Measurements from ENCODE around the gene B3GAT1.
A peak's percentile ranks its signal among the peaks of the same experiment; 100 is the strongest.

B3GAT1 gene

GRCh38 chr11:134371436-134372185 lies 40.4 kb downstream of the B3GAT1 start:
- no peak for DNase-seq

GRCh38 chr11:134370526-134371435 lies 41.3 kb downstream of the B3GAT1 start:
- no peak for DNase-seq

- DNase-seq = no peak
Observed at GRCh38 chr11:134369656-134370525, 42.2 kb downstream of the B3GAT1 start.

DNA sequence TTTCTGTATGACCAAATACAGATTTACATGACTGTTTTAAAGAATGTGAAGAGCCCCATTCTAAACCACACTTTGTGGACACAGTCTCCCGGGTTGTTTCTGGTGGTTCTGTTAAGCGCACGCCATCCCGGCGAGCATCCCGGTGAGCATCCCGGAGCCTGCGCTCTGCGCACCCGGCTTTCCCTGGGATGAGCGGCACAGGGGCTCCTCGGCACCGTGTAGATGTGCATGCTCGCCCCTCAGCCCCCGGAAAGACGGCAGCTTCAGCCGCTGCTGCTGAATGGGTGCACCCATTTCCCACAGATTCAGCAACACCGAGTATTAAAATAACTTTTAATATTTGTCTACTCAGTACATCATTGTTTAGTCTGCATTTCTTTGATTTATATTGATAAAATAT lies 44.3 kb downstream of the B3GAT1 start:
- no peak for DNase-seq

- no peak for DNase-seq
Observed at GRCh38 chr11:134366254-134366653, 45.8 kb downstream of the B3GAT1 start.

GRCh38 chr11:134365011-134365925 lies 46.8 kb downstream of the B3GAT1 start:
- DNase-seq = no peak

DNA sequence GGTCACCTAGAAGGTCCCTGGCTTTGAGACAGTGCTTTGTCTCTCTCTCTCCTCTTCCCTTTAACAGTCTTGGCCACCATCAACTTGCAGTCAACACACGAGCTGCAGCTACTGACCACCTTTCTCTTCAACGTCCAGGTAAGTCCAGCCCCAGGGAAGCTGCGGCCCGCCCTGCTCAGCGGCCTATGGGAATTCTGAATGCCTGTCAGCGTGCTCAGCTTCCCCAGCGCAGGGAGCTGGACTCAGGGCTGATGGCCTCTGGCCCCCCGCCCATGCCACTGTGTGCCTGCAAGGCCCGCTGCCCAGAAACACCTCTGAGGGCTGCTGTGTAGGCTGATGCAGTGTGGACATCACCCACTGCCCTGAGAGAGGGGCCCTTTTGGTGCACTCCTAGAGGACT lies 47.8 kb downstream of the B3GAT1 start:
- DNase-seq = no peak

GRCh38 chr11:134363592-134363991 lies 48.5 kb downstream of the B3GAT1 start:
- no peak for DNase-seq

DNA sequence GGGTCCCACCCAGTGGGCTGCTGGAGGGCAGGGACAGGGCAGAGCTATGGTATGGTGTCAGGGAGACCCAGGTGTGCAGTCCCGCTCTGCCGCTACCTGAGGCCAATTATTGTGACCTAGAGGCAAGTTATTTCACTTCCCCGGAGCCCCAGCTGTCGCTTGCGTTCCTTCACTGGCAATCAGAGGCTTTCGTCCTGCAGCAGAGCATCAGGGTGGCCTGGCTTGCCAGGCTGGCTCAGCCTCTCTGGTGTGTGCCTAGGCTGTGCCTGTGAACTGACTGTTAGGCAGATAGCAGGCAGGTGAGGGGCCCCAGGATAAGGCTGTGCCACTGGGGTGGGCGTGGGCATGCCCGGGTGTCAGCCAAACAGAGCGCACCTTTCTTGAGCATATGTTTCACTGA lies 48.9 kb downstream of the B3GAT1 start:
- DNase-seq = no peak

DNA sequence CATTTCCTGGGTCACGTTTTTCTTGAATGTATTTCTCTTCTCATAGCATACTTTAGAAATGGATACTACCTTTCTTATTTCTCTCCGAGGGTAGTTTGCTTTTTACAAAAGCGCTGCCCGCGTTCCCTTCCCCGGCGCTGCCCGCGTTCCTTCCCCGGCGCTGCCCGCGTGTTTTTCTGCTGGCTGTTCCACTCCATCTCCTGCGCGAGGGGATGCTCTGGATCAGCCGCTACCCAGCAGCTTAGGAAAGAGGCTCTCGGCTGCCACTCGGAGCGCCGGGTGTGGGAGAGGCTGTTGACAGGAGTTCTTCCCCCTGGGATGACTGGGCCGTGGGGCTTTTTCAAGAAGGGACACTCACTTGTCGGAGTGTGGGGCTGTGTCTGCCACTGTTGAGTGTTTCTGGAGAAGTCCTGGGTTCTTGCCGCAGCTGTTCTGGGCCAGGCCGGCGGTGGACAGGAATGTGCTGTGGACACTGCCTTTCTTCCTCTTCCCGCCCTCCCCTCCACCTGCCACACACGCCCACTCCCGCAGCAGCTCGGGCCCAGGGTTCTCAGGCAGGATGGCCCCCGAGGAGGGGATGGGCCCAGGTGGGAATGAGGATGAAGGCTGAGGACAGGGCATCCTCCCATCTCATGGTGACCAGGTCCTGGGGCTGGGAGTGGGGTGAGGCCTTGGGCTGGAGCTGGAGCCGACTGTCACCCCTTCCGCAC lies 49.7 kb downstream of the B3GAT1 start:
- DNase-seq = no peak

DNA sequence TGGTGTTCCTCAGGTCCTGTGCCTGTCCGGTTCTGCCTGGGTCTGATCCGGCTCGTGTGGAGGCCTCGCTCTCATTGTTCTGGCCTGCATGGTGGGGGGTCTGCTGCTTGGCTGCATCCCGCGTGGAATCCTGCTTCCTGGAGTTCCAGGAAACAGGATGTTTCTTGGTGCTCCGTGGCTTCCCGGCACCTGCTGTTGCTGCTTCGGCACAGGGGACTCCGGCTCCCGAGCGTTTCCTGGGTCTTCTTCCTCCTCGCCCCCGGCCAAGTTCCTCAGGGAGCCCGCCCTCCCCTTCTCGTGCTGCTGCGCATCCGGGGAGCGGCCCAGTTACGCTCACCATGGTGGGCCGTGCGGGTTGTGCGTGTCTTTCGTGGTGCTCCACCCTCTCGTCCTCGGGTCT lies 50.4 kb downstream of the B3GAT1 start:
- no peak for DNase-seq

DNA sequence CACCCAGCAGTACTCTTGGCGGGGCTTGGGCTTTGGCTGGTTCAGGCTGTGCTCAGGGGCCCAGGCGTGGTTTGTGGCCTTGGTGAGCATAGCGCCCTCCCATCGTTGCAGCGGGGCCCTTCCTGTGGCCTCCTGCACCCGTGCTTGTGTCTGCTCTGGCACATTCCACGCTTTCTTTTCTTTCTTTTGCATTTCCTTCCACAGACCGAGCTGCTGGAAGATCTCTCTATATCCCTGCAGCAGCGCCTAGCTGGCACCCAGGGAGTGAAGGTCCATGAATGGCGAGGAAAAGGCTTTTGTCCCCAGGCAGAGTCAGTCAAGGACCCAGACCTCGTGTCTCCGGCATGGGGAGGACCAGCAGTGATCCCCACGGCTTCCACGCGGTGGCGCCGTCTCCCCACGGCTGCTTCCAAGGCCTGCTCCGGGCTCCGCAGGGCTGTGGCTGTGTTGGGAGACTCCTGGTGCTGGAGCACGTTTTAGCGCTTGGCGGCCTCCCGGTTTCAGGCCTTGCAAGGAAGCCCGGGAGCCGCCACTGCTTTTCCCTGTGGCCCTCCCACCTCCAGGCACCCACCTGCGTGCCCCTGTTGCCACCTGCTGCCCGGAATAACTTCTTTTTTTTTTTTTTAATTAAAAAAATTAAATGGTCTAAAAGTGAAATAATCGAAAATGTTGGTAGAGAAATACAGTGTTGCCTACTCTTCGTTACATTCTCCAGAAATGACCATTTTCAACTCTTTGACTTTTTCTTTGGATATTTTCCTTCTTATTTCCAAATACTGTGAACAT lies 51.8 kb downstream of the B3GAT1 start:
- peak; percentile 63 for DNase-seq

- no peak for DNase-seq
Observed at GRCh38 chr11:134359646-134360045, 52.4 kb downstream of the B3GAT1 start.

GRCh38 chr11:134358856-134359490 lies 53.1 kb downstream of the B3GAT1 start:
- no peak for DNase-seq

- DNase-seq = no peak
Observed at GRCh38 chr11:134358165-134358855, 53.7 kb downstream of the B3GAT1 start.

- DNase-seq = no peak
Observed at GRCh38 chr11:134357545-134357839, 54.5 kb downstream of the B3GAT1 start.

DNA sequence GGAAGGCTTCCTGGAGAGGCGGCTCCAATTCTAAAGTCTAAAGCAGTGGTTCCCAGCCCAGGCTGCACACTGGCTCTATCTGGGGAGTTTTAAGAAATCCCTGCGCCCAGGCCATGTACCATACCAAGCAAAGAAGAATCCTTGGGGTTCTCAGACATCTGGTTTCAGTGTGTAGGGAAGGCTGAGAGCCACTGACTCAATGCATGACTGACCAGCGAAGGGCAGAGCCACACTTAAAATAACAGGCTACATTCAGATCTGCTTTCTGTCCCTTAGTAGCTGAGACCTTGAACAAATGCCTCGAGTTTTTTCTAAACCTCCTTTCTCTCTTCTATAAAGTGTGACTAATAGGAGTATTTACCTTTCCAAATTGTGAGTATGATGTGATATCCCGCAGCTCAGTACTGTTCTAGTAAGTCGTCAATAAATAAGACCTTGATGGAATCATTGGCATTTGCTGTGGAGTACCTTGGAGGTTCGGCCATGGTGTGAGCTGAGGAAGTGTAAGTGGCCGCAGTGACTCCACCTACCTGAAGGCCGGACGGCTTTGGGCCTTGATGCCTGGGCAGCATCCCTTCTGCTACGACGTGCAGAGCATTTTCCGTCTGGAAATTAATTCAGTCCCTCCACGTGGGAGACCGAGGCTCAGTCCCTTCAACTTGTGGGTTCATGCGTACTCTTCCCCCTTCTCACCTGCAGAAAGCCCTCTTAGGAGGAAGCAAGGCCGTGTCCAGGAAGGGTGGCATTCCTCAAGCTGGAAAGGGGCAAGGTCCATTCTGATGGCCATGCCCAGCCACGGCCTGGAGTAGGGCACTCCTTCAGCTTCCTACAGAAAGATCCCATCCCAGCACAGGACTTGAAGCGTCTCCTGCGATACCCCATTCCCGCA lies 55.1 kb downstream of the B3GAT1 start:
- DNase-seq = no peak

GRCh38 chr11:134355656-134356055 lies 56.4 kb downstream of the B3GAT1 start:
- no peak for DNase-seq
